ENCODE data around the gene SCMH1. TPM values are rescaled to one million over a fixed set of nuclear protein-coding genes. Genes with fewer than 3 reads are reported as not detected.

The SCMH1 gene
- total and polyA plus RNA-seq, 12 donors: 29.3 to 62.5 (median 42.2) TPM

DNA sequence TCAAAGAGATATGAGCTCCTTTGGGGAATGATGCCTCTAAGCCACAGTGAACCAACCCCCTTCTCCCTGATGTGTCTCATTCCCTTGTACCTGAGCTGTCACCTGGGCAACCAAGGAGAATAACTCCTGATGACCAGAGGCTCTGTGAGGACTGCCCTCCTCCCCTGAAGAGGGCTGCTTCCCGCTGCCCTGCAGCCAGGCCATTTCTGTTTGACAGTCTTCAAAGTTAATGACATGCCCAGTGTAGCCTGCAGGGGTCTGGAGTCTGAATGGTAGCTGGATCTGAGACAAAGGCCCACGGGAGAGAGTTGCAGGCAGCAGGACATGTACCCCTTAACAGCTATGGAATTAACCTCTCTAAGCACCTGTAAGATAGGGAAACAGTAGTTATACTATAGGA lies 217.2 kb downstream of the SCMH1 start:
- TF ChIP-seq POLR2A (IDR thresholded peaks at IDR 0.05): no peak
- TF ChIP-seq, protein P1, sequence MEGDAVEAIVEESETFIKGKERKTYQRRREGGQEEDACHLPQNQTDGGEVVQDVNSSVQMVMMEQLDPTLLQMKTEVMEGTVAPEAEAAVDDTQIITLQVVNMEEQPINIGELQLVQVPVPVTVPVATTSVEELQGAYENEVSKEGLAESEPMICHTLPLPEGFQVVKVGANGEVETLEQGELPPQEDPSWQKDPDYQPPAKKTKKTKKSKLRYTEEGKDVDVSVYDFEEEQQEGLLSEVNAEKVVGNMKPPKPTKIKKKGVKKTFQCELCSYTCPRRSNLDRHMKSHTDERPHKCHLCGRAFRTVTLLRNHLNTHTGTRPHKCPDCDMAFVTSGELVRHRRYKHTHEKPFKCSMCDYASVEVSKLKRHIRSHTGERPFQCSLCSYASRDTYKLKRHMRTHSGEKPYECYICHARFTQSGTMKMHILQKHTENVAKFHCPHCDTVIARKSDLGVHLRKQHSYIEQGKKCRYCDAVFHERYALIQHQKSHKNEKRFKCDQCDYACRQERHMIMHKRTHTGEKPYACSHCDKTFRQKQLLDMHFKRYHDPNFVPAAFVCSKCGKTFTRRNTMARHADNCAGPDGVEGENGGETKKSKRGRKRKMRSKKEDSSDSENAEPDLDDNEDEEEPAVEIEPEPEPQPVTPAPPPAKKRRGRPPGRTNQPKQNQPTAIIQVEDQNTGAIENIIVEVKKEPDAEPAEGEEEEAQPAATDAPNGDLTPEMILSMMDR (IDR thresholded peaks at IDR 0.05): no peak
- H3K36me3 ChIP-seq (replicated peaks in 1 of 2): peaks cover 0 to 18% of the 10 kb centered on the region in 2 donors
- intact Hi-C loops (cut with DNase I): no loop called here

DNA sequence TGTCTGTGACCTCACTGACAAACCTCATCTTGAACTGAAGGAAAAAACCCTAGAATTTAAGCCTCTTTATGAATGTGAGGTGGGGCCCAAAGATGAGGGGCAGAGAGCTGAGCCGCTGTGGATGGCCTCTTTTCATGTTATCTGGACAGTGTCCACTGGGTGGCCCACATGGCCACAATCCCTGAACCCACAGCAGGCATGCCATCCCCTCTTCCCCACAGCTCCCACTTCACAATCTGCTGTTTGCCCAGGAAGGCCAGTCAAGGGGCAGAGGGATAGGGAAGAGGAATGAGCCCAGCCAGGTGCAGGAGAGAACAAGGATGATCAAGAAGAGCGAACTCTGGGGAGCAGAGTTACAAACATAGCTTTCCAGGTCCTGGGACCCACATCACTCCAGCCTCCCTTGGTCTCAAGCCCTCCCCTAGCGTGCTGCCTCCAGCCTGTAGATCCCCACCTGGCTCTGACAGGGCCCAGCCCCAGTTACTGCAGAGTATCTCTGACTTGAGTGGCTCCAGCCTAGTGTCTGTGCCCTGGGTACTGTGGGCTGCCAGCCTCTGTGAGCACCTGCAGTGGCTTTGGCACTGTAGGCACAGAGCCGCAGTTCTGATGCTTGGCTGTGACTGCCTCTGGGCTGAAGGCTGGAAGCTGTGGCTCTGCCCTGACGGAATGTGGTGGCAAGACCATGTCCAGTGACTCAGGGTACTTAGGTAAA lies 218.7 kb downstream of the SCMH1 start:
- Histone ChIP-seq H3K27me3 (no peaks in the 10 kb centered on the region), H3K4me3 (no peak overlapping the region), H3K4me1 (replicated peaks in 1 of 2) (peaks cover 0 to 8% of the 10 kb centered on the region in 2 donors), H3K9me3 (replicated peaks in 1 of 3) (no peaks in the 10 kb centered on the region), H3K27ac (no peak overlapping the region), H3K36me3 (replicated peaks in 1 of 2) (peaks cover 0 to 15% of the 10 kb centered on the region in 2 donors)
- WGBS, 4 donors: 70 to 95% (median 93%) methylated on average over 1 to 5 of the region's 5 CpGs
- intact Hi-C loops (cut with DNase I): no loop called here
- TF ChIP-seq, protein P1 (IDR thresholded peaks at IDR 0.05): peak in 5 of 6 experiments; percentile 20 to 41 (median 26)
- no peak for TF ChIP-seq POLR2A (IDR thresholded peaks at IDR 0.05)
- peak in 2 of 7 donors; percentile 22 to 56 for DNase-seq

More for the DNA sequence above, 217.2 kb downstream of the SCMH1 start:
- DNase-seq: no peak
- Histone ChIP-seq H3K27me3 (no peaks in the 10 kb centered on the region), H3K27ac (no peak overlapping the region), H3K4me3 (no peak overlapping the region), H3K9me3 (replicated peaks in 1 of 3) (no peaks in the 10 kb centered on the region), H3K4me1 (replicated peaks in 1 of 2) (peaks cover 0 to 8% of the 10 kb centered on the region in 2 donors)
- 85 to 95% (median 87%) methylated on average over 2 of the region's 2 CpGs for WGBS, 4 donors

DNA sequence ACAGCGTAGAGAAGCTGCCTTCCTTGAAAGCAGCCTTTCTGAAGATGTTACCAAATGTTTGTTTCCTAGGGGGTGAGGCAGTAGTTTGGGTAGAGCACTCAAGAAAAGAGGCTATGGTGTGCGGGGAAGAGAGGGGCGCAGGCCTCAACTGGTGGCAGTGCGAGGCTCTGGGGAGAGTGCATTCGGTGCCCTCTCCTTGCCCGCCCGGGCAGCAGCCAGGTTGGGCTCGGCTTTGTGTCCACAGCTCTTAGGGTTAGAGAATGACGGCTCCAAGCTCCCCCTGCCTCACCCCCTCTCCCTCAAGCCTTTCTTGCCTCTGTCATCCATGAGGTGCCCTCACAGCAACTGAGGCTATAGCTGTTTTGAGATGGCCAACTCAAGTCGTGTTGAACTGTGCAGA lies 219.7 kb downstream of the SCMH1 start:
- peak in 1 of 7 donors; percentile 47 for DNase-seq
- peak overlapping the region in 1 of 5 donors; percentile 12 for H3K27ac ChIP-seq
- no peaks in the 10 kb centered on the region for H3K27me3 ChIP-seq
- TF ChIP-seq POLR2A (IDR thresholded peaks at IDR 0.05): no peak
- TF ChIP-seq, protein P1 (IDR thresholded peaks at IDR 0.05): no peak
- intact Hi-C loops (cut with DNase I): no loop called here
- peaks cover 0 to 11% of the 10 kb centered on the region in 2 donors for H3K36me3 ChIP-seq (replicated peaks in 1 of 2)
- H3K9me3 ChIP-seq (replicated peaks in 1 of 3): no peaks in the 10 kb centered on the region
- no peak overlapping the region for H3K4me3 ChIP-seq
- WGBS, 4 donors: 90 to 93% (median 92%) methylated on average over 9 to 10 of the region's 10 CpGs
- peaks cover 0 to 8% of the 10 kb centered on the region in 2 donors for H3K4me1 ChIP-seq (replicated peaks in 1 of 2)

DNA sequence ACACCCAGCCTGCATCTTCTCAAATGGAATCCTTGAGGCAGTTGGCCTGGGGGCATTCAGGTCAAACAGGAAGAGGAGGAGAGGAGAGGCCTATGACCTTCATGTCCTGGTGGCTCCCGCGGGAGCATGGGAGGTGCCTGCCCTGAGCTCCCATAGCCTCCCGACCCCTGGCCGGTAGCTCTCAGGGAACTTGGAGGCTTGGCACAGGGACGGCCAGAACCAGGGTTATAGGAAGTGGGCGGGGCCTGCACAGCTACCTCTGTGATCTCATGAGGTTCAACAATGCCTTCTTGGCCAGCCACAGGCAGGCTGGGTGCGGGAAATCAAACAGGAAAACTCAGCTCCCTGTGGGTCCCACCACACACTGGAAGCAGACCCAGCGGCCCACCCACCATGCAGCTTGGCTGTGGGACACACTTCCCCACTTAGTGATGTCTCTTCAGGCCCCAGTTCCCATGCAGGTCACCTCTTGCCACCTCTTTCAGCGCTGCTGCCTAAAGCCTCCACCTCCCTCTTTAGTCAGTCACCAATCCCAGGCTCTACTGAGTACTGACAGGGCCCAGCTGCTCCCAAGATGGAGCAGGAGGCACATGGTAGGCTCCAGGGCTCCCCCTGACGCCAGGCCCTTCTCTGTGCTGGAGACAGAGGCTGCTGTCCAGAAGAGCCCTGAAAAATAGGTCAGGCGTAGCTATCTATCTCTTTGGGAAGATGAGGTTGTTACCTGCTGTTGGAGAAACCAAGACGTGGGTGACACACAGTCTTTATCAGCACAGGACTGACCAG lies 220.4 kb downstream of the SCMH1 start, which contains the start of gene SLFNL1:
SLFNL1 (minus strand) TSS at position 200 of the 783 bp plus-strand sequence. CDS start 1,065 bp downstream, outside the sequence.
- no peak within 1 kb of the TSS for H3K4me3 ChIP-seq
- H3K27ac ChIP-seq: peak within 1 kb of the TSS in 2 of 5 donors; percentile 12 to 40
- intact Hi-C loops (cut with DNase I): no loop called here
- H3K36me3 ChIP-seq (replicated peaks in 1 of 2): peaks cover 0 to 6% of the 10 kb centered on the region in 2 donors
- peak in 2 of 7 donors; percentile 45 to 70 for DNase-seq
- TF ChIP-seq, protein P1 (IDR thresholded peaks at IDR 0.05): no peak
- no peak for TF ChIP-seq POLR2A (IDR thresholded peaks at IDR 0.05)
- peaks cover 0 to 8% of the 10 kb centered on the region in 2 donors for H3K4me1 ChIP-seq (replicated peaks in 1 of 2)
- H3K9me3 ChIP-seq (replicated peaks in 1 of 3): no peaks in the 10 kb centered on the region
- no peaks in the 10 kb centered on the region for H3K27me3 ChIP-seq
- WGBS, 4 donors: 42 to 69% (median 59%) methylated on average over 8 to 12 of the region's 12 CpGs
